CD4-positive, alpha-beta T cell treated with Interferon gamma for 1 hour (primary cell): ENCODE results near the gene DUSP2.

ENCODE experiments used
- DNase-seq: peaks from one replicate; pipeline ENCODE4 v3.0.0-alpha.2; 2020

Gene DUSP2

DNA sequence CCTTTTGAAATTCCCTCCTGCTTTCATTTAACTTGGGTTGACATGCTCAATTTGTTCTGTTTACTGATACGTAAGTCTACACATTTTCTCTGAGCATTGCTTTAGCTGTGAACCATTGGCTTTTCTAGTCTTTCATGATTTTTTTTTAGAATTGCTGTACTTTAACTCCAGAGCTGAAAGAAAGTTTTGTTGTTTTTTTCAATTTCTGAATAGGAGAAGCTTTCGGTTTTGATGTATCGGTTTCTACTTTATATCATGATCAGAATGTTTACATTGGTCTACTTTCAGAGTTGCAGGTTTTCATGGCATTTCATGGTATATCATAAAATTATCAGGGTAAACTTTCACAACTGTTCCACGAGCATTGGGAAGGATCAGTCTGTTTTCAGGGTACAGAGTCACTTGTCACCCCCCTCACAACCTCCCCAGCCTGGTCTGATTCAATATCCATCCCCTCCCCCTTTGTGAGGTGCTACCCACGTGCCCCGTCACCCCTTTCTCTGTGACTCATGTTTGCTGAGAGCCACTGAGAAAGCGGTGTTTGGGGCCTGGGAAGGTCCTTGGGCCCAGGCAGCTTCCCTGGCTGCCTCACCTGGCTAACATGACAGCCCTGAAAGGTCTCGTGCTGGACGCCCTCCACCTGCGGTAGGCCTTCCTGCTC, 14.0 kb downstream of the DUSP2 start:
- no peak for DNase-seq

DNA sequence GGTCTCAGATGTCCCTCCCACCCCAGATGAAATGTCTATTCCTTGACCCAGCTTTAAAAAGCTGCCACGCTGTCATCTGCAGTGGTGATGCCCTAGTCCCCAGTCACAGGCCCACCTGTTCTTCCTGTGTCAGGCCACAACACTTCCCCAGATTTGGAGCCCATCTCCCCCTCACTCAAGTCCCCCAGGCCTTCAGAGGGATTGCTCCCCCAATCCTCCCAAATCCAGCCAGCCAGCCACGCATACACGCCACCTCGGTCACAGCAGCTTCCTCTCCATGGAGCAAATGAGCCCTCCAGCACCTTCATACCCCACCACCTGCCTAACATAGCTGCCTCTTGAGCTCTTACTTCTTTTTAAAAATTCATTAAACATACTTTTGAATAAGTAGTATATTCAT, 14.8 kb downstream of the DUSP2 start:
- DNase-seq, result no peak

DNA sequence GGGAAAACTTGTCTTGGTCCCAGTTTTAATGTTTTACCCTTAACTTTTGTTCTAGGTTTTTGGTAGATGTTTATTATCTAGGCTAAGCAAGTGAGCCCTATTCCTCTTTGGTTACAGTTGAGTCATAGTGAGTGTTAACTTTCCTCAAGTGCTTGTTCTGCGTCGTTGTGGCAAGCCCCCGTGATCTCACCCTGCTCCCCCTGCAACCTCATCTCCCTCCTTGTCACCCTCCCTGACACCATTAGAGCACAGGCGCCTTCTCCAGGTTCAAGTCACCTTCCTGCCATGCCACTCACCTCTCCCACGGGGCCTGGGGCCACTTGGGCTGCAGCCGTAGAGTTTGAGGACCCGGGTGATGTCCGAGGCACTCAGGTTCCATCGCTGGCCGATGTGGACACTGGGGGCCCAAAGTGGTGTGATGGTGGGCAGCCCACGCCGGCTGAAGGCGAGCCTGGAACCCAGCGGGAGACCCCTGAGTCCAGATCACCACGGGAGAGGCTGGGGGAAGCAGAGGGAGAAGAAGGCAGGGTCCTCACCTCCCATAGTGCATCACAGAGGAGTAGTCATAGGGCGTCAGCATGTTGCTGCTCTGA, 15.6 kb downstream of the DUSP2 start:
- no peak for DNase-seq

DNA sequence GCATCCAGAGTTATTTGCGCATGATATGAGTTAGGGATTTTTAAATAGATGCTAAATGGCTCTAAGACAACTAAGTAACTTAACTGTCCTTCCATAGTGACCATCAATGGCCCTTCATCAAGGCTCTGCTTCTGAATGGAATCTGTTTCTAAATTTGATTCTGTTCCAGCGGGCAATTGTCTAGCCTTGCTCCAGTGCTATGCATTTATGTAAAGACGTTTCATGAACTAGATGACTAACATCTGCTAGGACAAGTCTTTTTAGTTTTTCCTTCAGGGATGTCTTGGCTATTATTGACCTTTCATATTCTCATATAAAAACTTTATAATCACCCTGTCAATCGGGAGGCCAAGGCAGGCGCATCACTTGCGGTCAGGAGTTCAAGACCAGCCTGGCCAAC, 16.8 kb downstream of the DUSP2 start:
- no peak for DNase-seq

DNA sequence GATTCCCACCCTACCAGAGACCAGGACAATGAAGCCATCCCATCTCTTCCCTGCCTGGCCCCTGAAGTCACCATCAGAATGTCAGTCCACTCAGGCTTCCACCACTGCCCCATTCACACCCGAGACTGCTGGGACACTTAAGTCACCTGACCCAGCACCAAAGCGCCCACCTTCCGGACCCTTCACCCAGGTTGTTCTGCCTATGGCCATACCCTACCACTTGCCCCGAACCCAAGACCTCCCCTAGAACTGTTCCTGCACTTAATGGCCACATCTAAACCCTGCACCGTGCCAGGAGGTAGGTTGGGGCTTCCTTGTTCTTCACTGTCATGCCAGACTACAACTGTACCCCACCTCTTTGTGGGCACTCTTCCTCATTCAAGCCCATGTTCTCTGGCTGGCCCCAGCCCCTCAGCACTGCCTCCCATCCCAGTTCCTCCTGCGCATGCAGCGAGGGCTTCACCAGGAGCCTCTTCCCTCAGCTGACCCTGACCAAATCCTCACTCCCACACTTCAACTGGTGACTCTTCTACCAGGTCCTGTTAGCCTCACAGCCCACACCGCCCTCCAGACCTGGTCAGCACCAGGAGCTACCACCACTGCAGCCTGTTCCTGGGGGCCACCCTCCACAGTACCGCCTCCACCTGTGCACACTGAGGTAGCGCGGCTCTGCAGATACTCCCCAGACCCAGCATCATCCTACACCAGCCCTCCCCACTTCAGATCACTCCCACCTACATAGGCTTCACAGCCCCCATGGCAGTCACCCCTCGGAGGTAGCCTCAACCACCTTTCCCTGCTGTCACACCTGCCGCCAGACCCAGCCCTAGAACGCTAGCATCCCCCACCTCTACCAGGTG, 20.6 kb downstream of the DUSP2 start:
- DNase-seq, result no peak

DNA sequence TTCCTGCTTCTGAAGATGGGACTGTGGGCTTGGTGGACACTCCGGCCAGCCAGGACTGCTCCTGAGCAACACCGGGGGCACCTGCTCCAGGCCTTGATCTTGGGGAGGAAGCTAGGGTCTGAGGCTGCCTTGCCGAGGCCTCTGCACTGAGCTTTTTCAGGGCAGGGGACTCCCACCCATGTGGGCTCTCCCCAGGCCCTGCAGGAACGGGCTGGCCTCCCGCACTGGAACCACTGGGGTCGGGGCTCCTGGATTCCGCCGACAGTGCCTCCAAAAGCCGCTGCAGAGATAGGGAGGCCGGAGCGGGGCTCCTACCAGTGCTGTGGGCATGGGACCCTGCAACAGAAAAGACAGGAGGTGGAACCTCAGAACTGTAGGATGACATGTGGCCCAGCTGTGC, 21.3 kb downstream of the DUSP2 start:
- no peak for DNase-seq

DNA sequence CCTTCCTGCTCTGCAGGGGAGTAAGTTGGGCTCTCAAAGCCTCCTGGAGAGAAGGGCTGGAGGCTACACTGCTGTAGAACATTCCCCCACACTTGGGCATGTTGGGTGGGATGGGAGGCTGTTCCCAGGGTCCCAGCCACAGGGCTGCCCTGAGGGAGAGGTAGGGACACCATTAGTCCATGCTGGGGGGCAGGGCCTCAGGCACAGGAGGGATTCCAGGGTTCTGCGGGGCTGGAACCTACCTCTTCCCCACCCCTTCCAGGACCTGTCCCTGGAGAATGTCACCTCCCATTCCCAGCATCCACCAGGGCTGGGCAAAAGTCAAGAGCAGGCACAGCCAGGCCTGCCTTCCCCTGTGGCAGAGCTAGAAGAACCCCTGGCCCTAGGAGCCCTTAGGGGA, 21.9 kb downstream of the DUSP2 start:
- DNase-seq, result no peak

DNA sequence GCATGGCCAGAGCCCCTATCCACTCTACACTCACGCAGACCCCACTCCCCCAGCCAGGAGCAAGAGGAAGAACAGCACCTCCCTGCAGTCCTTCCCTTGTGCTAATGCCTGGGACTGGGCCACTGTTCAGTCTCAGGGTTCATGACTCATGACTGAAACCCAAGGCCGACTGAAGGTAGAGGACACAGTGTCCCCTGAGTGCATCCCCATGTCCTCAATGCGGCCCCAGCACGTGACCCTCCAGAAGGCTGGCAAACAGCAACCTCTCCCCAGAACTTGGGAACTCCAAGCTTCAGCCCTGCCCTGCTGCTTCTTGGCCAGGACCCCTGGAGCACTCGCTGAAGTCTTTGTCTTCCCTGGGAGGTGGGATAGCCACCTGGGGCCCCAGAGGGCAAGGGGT, 22.8 kb downstream of the DUSP2 start:
- no peak for DNase-seq

DNA sequence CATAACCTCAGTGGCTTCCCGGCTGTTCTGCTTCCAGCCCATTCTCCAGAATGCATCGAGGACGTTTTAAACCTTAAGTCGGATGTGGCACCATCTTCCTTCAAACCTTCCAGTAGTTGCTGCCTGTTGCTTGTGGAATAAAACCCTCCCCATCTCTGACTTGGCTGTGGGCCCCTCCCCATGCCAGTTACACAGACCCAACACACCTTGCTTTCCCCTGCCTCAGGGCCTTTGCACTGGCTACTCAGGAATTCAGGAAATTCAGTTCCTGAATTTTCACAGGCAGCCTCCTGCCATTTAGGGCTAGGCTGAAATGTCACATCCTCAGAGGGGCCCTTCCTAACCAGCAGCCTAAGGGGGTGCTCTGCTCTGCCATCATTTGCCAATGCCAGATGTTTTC, 23.8 kb downstream of the DUSP2 start:
- no peak for DNase-seq

DNA sequence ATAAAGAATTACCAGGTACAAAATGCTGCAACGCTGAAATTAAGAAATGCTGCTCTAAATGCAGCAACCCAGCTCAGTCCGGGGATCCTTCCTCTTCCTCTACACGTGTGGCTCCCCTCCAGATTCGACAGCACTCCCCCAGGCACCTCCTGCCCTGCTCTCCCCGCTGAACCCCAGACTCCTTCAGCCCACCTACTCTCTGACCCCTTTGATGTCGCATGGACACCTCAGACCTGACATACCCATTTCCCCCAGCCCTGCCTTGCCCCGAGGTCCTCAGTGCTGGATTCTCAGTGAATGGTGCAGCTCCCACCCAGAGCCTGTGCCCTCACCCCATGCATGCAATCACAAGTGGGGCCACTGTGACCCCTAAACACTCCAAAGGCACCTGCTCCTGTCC, 24.2 kb downstream of the DUSP2 start:
- peak; percentile 0 for DNase-seq

DNA sequence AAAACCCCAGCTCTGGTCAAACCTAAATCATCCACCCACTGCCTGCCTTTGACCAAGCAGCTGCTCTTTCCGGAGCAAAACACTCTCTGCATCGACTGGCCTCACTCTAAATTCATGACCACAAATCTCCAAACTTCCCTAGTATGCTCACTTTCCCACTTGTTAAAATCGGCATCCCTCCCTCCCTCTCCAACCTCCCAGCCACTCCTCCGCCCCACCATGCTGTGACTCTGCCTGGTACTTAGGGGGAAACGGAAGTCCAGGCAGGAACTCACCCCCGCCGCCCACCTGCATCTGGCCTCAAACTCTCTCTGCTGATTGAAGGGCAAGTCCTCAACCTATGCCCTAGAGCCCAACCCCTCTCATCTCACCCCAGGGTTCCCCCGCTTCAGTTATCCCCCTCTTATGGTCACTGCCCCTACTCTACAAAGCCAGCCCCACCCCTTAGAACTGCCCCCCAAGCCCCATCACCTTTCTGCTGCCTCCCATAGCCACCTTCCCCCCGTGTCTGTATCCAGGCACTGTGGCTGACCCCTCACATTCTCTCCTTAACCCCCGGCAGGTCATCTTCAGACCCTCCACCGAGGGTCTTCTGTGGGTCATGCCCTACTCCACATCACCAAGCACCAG, 25.0 kb downstream of the DUSP2 start:
- peak; percentile 2 for DNase-seq

DNA sequence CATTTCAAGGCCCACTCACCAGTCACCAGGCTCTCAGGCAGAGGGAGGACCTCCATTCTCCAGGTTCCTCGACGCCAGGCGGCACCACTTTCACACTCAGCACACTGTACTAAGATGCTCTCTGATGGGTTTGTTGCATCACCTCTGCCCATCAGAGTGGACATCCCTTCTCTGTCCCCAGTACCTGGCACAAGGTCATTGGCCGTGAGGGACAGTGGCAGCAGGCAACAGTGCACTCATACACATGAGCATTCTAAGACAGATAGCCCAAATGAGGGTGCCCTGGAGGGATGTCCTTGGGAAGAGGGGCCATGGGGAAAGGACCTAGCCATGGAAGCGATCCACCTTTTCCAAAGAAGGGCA, 25.9 kb downstream of the DUSP2 start:
- DNase-seq, result peak; percentile 0

DNA sequence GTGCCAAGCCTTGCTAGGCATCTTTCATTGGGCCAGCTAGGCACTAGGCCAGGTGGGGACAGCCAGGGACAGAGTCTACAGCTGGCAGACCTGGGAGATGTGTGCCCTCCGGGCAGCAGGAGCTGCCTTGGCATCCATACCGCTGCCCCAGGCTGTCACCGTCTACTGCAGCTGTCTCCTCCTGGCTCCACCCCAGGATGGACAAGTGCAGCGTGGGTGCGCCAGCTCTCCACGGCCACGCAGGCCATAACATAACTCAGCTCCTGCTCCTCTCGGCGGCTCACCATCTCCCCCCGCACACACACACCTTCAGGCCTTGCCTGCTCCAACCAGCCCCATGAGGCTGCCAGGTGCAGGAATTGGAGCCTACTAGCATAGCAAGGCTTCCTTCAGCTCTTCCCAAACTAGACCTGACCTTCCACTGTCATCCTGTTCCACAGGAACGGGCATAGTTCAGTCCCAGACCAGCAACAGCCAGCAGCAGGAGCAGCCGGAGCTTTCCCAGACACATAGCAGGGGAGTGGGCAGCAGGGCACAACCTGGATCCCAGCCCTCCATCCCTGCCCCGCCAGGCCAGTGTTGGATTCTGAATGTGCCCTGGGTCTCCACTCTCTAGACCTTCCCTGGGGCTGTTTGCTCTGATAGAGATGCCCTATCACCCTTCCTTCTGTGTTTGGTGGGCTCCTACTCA, 26.4 kb downstream of the DUSP2 start:
- DNase-seq, result peak; percentile 0

DNA sequence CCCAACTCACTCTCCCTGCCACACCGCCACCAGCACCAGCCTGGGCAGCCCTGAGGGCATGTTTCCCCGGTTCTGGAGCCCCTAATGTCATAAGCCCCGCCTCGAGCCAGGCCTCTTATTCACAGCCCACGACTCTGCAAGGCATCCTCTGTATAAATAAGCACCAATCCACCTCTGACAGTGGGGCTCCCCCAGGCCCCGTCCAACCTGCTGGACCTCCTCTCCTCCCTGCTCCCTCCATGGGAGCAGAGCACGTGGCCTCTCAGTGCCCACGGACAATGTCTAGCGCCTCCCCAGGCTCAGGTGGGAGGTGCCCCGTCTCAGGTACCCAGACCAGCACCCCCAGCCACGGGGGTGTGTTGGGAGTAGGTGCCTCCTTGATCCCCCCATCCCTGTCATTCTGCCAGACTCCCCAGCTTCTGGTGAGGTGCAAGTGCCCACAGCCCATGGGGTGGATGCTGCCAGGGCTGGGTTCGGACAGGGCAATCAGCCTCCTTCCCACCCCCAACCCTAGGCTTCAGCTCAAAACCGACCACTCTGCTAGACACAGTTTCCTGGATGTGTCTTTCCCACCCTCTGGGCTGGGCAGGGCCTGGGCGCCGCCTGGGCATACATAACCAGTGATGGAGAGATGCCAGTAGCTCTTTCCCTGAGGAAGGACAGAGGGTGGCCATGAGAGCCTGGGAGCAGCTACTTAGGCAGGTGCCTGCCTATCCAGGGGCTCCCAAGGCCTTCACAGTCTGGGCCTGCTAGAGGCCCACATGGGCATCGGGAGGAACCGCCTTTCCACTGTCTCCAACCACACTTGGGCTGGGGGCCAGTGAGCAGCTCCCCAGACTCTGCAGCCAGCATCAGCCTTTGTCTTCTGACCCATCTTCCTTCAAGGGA, 27.3 kb downstream of the DUSP2 start:
- peak; percentile 2 for DNase-seq

DNA sequence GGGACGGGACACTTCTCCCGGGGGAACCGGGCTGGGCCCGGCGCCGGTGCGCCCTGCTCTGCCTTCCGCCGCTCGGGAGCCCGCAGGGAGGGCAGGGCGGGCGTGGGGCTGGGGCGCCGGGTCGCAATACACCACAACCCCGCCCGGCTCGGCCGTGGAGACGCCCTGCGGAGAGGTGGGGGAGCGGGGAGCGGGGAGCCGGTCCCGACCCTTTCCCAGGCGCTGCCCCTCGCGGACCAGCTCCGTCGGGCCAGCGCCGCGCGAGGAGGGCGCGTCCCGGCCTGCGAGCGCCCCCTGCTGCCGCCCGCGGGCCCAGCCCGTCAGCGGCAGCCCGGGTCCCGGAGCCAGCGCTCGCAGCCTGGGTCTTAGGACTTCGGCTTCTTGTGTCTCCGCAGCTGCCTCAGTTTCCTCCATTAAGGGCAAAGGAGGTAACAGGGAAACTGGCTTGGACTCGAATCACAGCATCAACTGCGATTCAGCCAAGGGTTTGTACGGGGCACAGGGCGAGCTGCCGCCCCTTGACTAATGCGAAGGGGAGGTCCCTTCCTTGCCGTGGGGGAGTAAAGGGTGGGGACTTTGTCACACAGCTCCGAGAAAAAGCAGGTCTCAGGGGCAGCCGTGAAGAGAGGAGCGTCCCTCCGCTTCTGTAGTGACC, 28.2 kb downstream of the DUSP2 start:
- peak; percentile 54 for DNase-seq

DNA sequence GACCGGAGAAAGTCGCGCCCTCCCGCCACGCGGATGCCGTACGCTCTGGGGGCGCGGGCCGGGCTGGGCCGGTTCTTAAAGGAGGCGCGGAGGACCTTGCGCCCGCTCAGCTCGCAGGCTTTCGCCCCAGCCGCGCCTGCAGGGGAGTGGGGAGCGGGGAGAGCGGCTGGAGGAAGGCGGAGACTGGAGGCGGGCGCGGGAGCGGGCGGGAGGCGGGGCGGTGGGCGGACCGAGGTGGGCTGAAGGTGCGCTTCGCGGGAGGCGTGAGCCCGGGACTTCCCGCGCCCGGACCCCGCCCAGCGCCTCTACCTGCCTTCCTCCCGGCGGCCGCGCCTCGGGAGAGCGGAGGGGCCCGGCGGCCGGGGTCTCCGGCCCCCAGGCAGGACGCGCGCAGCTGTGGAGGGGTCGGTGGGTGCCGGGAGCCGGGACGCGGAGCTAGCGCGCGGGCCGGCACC, 28.8 kb downstream of the DUSP2 start, which contains the start of gene ADRA2B:
ADRA2B (minus strand) TSS at position 148 of the 455 bp plus-strand sequence. CDS start 422 bp downstream, outside the sequence.
- peak; percentile 78 for DNase-seq

DNA sequence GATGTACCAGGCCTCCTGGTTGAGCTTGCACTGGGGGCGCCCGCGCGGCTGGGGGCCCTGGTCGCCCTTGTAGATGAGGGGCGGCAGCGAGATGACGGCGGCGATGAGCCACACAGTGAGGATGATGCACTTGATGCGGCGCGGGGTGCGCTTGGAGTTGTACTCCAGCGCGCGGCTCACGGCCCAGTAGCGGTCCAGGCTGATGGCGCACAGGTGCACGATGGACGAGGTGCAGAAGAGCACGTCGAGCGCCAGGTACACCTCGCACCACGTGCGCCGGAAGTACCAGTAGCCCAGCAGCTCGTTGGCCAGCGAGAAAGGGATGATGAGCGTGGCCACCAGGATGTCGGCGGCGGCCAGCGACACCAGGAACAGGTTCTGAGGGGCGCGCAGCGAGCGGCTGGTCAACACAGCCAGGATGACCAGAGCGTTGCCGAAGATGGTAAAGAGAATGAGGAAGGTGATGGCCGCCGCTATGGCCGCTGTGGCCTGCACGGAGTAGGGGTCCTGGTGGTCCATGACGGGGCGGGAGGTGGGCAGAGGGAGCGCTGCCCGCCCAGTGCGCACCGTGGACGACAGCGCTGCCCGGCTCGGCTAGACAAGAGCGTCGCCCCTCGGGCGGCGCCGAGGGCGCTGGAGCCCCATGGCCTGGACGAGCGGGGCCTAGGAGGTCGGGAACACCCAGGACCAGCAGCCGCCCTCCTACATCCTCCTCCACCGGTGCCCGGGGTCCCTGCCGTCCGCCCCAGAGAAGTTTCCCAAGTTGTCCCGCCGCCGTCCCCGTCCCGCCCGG, 29.4 kb downstream of the DUSP2 start:
- DNase-seq, result peak; percentile 1

DNA sequence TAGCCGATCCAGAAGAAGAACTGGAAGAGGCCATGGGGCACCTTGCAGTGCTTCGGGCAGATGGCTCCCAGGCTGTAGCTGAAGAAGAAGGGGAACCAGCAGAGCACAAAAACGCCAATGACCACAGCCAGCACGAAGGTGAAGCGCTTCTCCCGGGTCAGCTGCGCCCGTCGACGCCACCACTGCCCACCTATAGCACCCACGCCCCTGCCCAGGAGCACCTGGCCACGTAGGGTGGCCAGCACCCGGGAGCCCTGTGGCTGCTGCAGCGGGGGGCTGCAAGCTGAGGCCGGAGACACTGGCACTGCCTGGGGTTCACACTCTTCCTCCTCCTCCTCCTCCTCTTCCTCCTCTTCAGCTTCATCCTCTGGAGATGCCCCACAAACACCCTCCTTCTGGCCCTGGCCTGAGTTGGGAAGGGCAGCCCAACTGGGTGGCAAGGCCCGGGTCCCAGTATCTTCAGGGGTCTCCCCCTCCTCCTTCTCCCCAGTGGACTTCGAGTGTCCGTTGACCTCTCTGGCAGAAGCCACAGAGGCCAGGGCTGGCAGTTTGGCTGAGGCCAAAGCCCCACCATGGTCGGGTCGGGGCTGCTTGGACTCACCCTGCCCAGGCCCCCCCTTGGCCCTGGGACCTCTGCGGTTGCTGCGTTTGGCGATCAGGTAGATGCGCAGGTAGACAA, 30.2 kb downstream of the DUSP2 start:
- DNase-seq, result no peak

DNA sequence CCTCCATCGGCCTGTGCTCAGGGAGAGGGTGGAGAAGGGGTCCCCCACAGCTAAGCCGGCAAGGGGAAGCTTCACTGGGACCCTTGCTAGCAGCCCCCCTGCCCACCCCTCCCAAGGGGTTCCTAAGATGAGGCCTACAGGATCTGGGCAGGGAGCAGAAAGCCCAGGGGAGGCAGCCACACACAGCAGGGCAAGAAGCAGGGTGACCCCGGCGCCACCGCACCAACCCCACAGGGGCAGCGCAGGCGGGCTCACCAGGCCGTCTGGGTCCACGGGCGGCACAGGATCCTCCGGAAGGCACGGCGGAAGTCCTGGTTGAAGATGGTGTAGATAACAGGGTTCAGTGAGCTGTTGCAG, 30.7 kb downstream of the DUSP2 start:
- DNase-seq, result no peak

DNA sequence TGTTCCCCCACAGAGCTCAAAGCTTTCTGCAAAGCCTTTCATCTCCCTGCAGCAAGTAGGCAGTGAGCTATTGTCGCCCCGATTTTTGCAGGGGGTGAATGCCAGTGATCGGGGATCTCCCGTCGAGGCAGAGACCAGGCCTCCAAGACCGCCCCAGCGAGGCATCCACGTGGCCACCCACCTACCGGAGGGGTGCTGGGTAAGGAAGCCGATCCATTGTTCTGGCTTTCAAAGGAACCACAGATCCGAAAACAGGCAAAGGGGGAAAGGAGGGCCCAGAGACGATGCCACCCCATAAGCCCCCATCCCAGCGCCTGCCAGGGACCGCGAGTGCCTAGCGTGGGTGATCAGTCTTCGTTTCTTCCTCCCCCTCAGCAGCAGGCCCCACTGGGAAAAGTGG, 31.3 kb downstream of the DUSP2 start:
- no peak for DNase-seq
